Endometrium (tissue), 2 donors: ENCODE results near the gene ARHGDIB.

ENCODE experiments used
- FAIRE-seq: peaks from 2 replicates; lab custom pipeline; 2012; peaks lifted over from hg19 to GRCh38; lab: Jason Lieb, UNC
- donor health status: control.
- donor health status: control.

The ARHGDIB gene

GRCh38 chr12:14893506-14894250 lies 67.7 kb downstream of the ARHGDIB start:
- FAIRE-seq: no peak

DNA sequence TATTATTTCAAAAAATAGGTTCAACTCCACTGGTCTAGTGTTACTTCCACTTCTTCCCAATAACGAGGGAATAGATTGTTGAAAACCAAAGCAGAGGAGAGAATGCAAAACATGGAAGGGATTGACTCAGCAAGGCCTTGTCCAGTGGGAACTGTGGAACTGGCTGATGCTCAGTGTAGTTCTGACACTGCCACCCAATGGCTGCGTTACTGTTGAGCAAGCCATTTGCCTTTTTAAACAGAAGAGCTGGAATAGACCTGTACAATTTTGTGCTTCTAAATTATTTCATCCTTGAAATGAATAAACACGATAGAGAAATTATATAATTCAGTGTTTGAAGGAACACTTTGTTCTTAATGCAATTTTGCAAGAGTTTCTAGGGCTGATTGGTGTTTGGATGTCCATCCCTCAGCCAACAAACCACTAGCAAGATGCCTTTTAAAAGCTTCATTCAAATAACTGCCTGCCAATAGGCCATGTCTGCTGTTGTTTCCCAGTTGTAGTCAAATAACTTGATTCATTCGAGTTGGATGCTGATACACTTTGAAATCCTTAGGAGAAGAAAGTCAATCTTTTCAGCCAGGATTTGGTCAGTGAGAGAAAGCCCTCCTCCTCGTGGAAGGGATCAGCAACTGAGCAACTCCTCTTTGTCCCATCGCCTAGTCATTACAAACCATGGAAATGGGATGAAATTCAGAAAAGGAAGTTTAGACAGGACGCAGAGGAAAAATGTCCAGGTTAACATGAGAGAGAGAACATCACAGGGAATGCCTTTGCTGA lies 68.5 kb downstream of the ARHGDIB start:
- FAIRE-seq: no peak
